Muscle of arm (tissue), 12 donors: ENCODE data around the gene MCAT. TPM values are rescaled to one million over a fixed set of nuclear protein-coding genes. Genes with fewer than 3 reads are reported as not detected.
"Not testable (repeated sequence)": the region's sequence is repeated elsewhere in the genome, so short reads cannot be mapped to it uniquely, and the experiment has no call there.

ENCODE experiments used
- DNase-seq: peaks from one replicate; pipeline ENCODE4 v3.0.0-alpha.2; 2013
- polyA plus RNA-seq, 12 donors: library from polyadenylated mRNA; unstranded; fragments of 120-200 nt; gene quantifications; one replicate each; pipeline ENCODE4 v1.2.1, GENCODE V29; 2013; ENCODE audit not compliant: insufficient read length in 12 of 12

The MCAT gene
- polyA plus RNA-seq, 12 donors, result 8.1 to 17.7 (median 9.6) TPM; not detected in 1

GRCh38 chr22:43157874-43158546, 14.8 kb upstream of the MCAT start:
- DNase-seq, result no peak

GRCh38 chr22:43156413-43156812, 13.2 kb upstream of the MCAT start:
- DNase-seq, result no peak

- no peak for DNase-seq
These were observed 12.6 kb upstream of the MCAT start for GRCh38 chr22:43155789-43156188.

- DNase-seq, result no peak
These were observed 11.8 kb upstream of the MCAT start for GRCh38 chr22:43154887-43155536.

- DNase-seq, result no peak
These were observed 10.7 kb upstream of the MCAT start for GRCh38 chr22:43153899-43154298.

- peak; percentile 29 for DNase-seq
These were observed 9.3 kb upstream of the MCAT start for GRCh38 chr22:43152357-43153071.

GRCh38 chr22:43152003-43152356, 8.8 kb upstream of the MCAT start:
- DNase-seq, result no peak

- DNase-seq, result peak; percentile 38
These were observed 8.2 kb upstream of the MCAT start, which contains the start of gene TSPO for GRCh38 chr22:43151251-43152002. Gene TSPO (plus strand): TSS chr22:43151559. CDS start chr22:43159239, 7,680 bp downstream.

GRCh38 chr22:43150731-43151206, 7.6 kb upstream of the MCAT start:
- DNase-seq, result no peak

- DNase-seq, result no peak
These were observed 5.4 kb upstream of the MCAT start for GRCh38 chr22:43148581-43148980.

GRCh38 chr22:43147821-43148220, 4.6 kb upstream of the MCAT start:
- DNase-seq, result no peak

- DNase-seq, result not testable (repeated sequence)
These were observed 3.1 kb upstream of the MCAT start for GRCh38 chr22:43146332-43146731.

- DNase-seq, result not testable (repeated sequence)
These were observed 2.2 kb upstream of the MCAT start for GRCh38 chr22:43145371-43145770.

GRCh38 chr22:43144949-43145348, 1.8 kb upstream of the MCAT start:
- DNase-seq, result no peak

- DNase-seq, result no peak
These were observed 6.4 kb downstream of the MCAT start for GRCh38 chr22:43136801-43137200.

GRCh38 chr22:43136255-43136654, 6.9 kb downstream of the MCAT start:
- no peak for DNase-seq

- DNase-seq, result no peak
These were observed 7.6 kb downstream of the MCAT start for GRCh38 chr22:43135565-43135964.

- DNase-seq, result no peak
These were observed 8.6 kb downstream of the MCAT start for GRCh38 chr22:43134553-43134952.

- no peak for DNase-seq
These were observed 9.8 kb downstream of the MCAT start for GRCh38 chr22:43133401-43133800.

- no peak for DNase-seq
These were observed 11.3 kb downstream of the MCAT start for GRCh38 chr22:43131773-43132501.
